Activated CD4-positive, CD25-positive, alpha-beta regulatory T cell treated with anti-CD3 and anti-CD28 coated beads, Interleukin-2, amount 50 U/mL, for 24 hours (primary cell): Measurements from ENCODE around the gene PACSIN2.
"Not testable (repeated sequence)": the region's sequence is repeated elsewhere in the genome, so short reads cannot be mapped to it uniquely, and the experiment has no call there.

Experiments used
- ATAC-seq, 2 donors: fragments of 150-1000 bp; cut with Tn5 transposase; one replicate each; pipeline ENCODE4 v1.10.0; 2021; ENCODE audit warnings: mild to moderate bottlenecking in 1 of 2, moderate library complexity in 1 of 2

The PACSIN2 gene

DNA sequence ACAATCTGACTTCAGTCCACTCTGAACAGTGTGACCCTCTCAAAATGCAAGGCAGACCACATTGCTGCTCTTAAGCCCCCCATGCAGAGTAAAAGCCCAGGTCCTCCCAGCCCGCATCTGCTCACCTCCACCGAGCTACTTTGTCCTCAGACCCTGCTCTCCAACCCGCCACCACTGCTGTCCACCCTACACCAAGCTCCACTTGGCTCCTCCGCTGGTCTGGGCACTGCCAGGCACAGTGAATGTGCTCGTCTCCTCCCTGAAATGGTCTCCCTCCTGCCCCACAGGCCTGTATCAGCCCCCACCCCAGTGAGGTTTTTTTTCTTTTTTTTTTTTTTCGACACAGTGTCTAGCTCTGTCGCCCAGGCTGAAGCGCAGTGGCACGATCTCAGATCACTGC, 90.5 kb downstream of the PACSIN2 start:
- no peak for ATAC-seq

DNA sequence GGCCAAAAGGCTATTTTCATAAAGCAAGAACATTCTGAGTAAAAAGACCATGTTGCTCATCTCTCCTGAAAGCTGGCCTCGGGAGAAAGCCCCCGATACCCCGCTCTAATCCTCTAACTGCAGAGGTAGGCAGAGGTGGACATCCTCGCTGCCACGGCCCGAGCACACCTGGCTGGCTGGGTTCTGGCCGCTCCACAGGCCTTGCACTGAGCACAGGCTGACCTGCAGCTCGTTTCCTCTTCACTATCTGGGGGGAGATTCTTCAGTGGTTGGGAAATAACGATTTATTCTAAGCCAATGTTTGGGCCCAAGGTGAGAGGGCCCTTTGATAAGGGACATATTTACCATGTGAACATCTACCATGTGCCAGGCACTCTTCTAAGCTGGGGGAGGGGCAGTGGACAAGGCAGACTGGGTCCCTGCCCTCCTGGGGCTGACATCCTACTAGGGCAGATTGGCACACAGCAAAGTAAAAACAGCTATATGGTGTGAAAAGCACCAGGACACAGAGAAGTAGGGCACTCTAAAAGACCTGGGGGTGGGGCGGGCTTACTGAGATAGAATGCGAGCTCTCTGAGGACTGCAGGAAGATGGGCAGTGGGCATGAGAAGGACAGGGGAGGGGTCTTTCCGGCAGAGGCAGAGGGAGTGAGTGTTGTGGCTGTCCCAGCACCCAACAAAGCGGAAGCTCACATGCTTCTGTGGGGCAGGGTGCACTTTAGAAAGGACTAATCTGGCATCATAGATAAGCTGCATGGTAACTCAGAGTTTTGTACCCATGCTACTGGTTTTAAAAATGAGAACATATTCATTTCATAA, 92.4 kb downstream of the PACSIN2 start:
- no peak for ATAC-seq

DNA sequence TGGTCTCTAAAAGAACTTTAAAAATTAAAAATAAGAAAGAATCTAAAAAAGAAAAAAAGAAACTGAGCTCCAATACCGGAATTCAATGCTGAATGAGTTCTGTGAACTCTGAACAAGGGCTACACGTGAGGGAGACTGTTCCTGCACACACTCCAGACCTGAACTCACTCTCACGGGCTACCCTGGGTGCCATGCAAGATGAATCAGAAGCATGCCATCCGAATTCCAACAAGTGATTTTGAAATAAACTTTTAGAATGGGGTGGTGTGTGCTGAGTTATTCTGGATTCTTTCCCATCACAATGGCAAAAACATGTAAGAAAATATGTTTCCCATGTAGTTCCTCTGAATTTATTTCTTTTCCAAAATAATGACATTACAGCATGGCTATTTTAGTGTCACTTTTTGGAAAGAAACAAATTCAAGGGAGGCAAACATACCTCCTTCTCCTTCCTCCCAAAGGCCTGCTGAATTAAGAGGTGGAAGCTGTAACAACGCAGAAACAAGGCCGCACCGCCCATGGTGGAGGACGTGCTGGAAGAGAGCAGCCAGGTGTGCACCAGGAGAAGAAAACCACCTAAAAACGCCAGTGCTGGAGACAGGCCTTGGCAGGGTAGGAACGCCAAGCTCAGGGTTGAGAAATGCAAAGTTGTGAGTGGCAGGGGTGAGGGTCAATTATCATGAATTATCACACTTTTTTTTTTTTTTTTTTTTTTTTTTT, 94.7 kb downstream of the PACSIN2 start:
- ATAC-seq: no peak

DNA sequence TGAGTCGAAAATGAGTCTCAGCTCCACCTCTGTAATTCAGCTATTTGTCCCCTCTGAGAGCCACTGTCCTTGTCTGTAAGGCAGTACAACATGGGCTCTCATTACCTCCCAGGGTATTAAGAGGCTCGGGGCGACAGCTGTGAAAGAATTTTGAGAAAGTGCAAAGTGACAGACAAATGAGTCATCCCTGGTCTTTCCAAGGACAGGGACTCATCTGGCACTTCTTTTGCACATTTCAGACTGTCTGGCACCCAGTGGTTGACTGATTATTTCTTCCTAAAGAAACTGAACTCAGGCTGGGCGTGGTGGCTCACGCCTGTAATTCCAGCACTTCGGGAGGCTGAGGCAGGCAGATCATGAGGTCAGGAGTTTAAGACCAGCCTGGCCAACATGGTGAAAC, 95.8 kb downstream of the PACSIN2 start:
- peak; percentile 70 to 85 for ATAC-seq

DNA sequence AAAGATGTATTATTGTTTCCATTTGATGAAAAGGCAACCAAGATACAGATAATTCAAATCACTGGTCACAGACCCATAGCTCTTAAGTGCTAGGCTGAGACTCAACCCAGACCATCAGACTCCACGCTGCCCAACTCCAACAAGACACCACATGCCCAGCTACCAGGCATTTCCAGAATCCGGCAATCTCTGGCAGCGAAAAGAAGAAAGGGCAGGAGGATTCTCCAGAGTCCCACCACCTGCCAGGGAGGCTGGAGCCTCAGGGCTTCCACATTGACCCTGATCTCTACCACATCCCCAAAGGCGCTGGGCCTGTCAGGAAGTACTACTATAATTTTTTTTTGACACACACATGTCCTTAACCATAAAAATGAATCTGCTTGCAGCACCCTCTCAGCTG, 96.4 kb downstream of the PACSIN2 start:
- no peak for ATAC-seq

DNA sequence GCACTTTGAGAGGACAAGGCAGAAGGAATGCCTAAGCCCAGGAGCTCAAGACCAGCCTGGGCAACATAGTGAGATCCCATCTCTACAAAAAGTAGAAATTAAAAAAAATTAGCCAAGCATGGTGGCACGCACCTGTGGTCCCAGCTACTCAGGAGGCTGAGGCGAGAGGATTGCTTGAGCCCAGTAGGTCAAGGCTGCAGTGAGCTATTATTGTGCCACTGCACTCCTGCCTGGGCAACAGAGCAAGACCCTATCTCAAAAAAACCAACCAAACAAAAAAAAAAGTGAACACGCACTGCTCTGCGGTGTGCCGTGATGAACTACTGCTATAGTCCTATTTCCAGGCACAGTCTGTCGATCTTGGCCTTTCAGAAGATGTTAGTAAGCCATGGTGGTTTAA, 97.6 kb downstream of the PACSIN2 start:
- ATAC-seq: not testable (repeated sequence)

DNA sequence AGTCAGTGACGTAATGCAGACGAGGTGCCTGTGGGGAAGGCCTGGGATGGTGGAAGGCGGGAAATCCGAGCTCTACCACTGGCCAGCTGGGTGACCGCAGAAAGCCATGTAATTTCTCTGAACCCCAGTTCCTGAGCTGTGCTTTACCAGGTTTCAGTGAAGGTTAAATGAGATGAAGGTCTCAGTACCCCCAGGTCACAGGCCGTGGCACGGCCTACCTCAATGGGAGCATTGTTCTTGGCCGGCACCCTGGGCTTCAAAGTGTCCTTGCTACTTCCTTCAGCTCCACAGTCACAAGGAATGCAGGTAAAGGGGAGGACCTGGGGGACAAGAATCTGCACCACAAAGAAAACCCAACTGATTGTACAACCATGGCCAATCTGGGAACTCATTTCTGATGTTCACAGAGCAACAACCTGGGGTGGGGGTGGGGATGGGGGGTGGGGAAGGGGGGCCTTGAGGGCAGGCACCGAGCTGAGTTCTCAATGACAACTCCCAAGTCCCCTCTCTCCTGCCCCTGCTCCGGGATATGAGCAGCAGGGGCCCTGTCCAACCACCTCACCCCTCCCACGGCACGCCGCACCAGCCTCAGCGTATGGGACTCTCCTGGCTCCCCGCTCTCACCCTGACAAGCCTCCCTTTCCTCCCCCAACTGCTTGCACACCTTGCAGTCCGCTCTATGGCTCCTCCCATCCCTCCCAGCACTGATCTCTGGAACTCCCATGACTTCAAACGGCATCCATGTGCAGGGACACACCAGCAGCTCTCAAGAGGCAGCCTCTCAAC, 98.8 kb downstream of the PACSIN2 start:
- ATAC-seq: no peak

DNA sequence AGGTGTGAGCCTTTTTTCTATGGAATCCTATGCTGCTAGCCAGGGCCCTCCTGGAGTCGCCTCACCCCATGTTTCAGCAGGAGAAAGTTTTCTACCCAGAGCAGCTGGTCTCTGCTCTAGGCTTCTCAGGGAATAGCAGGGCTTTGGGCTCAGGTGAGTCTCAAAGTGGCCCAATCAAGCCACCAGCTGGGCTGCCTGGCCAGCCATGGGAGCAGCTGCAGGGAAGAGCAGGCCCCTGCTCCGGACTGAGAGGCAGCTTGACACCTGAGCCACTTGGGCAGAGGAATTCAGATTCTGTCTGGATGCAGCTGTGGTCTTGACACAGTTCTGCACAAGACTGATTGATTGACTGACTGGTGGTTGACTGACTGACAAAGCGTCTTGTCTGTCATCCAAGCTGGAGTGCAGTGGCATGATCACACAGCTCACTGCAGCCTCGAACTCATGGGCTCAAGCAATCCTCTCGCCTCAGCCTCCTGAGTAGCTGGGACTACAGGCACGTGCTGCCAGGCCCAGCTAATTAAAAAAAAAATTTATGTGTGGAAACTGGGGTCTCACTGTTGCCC, 100.4 kb downstream of the PACSIN2 start:
- no peak for ATAC-seq

DNA sequence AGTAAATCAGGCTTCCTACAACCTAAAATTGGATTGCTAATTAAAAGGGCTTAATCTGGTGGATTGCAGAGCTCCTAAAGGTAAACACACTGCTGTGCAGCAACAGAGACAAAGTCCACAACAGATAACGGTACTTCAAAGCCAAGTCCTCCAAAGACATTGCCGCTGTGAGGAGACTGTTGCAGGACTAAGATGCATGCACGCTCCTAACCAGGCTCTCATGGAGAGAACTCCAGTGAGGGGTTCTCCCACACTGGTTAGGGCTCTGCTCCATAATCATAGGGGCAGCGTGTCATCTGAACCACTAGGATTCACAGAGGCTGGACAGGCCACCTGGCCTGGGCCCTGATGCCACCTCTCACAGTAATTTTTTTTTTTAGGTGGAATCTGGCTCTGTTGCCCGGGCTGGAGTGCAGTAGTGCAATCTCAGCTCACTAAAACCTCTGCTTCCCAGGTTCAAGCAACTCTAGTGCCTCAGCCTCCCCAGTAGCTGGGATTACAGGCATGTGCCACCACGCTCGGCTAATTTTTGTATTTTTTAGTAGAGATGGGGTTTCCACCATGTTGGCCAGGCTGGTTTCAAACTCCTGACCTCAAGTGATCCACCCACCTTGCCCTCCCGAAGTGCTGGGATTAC, 101.0 kb downstream of the PACSIN2 start:
- no peak for ATAC-seq

DNA sequence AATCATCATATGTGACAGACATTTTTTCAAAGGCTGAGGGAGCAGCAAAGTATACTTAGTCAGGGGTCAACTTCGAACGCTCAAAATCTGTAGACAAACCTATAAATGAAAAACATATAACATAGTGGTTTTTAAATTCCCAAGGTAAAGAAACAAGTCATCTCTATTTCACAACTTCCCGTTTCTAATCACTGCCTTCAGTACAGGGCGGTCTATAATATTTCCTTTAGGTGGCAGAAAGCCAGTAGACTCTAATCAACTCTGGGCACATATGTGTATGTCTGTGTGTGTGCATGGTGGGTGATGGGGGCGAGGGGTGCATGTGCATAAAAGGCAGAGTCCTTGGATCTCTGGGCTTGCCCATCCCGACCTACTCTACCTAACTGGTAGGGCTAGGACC, 102.9 kb downstream of the PACSIN2 start:
- ATAC-seq: no peak

DNA sequence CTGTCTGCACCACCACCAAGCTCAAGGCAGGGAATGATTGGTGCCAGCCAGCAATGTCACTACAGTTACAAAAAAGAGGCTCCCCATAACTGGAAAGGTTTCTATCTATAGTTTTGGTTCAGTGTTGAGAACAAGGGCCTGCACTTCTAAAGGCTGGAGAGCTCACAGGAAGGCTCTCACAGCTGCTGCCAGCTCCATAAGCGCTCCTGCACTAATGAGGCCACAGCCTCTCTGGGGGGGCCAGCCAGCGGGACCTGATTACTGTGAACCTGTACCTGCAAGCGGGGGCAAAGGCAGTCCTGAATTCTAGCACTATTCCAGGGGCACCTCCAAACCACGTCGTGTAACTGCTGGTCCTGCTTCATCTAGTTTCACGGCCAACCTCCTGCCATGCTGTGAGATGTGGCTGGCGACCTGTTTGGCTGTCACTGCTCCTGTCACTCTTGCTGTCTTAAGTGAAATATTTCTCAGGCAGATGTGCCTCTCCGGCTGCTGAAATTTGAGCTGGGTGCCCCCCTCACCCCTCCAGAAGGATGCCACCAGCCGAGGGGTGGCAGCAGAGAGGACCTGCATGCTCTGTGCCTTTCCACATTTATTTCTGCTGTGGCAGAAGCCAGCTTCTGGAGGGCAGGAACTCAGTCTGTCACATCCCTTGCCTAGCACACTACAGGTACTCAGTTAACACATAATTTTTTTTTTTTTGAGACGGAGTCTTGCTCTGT, 104.6 kb downstream of the PACSIN2 start:
- ATAC-seq: no peak

DNA sequence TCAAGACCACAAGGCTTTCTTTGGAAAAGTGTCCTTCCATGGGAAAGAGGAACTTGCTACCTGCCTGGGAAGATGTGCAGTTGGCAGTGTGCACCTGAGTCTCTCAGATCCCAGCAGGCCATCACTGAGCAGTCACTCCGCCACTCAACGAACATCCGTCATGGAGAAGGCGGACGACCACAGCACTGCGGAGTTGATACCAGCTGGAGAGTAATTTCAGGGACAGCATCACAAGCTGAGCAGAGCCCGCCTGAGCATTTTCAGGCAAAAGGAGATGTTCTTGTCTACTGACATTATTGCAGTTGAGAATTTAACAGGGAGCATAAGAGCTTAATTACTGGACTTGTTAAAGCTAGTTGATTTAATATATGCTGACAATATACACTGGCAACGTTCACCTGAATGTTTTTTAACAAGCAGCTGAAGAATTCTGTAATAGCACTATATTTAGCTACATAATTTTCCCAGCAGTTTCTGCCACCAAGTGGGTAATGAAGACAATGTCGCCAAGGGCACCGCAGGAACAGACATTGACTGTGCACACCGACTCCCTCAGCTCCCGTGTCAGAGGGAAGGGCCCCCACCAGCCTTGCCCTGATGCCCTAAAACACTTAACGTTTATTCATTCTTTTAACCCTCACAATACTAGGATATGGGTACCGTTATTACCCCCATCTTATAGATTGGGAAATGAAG, 105.4 kb downstream of the PACSIN2 start:
- ATAC-seq: no peak

DNA sequence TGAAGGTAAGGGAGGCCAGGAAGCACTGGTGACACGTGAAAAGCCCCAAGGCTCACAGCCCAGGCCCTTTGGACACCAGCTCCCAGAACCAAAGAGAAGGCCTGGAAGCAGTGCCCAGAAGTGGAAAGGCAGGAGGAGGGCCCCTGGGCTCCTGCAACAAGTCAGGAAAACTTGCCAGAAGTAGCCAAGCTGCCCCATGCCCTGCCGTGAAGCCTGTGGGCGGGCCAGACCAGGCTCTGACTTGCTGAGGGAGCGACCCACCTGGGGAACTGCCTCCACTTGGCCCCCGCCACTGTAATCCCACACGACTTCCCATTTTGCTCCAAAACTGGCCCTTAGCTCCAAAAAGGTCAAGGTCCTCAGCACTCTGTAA, 106.6 kb downstream of the PACSIN2 start:
- ATAC-seq: no peak

DNA sequence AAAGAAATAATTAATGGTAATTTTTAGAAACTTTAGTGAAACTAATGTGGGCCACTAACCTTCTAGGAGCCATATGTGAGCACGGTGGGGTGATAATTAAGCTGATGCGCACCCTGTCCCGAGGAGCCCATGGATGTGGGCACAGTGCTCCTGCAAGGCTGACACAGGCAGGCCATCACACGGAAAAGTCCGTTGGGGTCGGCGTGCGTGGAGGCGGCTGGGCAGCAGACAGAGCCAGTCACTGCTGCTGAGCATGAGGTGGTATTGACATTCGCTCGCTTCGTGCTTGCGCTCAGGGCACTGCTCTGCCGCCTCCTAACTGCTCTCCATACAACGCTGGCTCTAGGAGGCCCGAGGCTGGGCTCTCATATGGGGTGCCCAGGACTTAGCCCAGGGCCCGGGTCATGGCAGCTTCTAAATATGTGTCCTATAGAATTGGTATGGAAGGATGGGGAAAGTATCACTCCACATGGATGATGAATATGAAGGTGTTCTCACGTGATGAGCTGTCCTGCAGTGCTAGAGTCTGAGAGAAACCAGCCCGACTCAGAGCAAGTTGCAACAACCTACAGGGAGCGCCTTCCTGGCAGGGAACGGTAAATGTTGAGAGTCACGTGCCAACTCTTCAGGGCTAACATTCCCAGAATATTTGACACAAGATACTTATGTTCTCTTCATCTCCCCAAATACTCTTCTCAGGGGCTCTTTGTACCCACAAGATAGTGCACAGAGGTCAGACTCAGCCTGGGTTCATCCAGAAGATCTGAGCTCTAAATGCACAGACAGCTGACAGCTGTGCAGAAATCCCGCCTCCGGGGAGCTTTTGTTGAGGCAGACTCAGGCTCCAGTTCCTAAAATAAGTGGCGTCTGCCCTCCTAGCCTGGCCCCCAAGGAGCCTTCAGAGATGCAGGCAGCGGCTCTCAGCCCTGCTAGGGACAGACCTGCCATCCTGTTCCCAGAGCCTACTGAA, 107.3 kb downstream of the PACSIN2 start:
- ATAC-seq: no peak

DNA sequence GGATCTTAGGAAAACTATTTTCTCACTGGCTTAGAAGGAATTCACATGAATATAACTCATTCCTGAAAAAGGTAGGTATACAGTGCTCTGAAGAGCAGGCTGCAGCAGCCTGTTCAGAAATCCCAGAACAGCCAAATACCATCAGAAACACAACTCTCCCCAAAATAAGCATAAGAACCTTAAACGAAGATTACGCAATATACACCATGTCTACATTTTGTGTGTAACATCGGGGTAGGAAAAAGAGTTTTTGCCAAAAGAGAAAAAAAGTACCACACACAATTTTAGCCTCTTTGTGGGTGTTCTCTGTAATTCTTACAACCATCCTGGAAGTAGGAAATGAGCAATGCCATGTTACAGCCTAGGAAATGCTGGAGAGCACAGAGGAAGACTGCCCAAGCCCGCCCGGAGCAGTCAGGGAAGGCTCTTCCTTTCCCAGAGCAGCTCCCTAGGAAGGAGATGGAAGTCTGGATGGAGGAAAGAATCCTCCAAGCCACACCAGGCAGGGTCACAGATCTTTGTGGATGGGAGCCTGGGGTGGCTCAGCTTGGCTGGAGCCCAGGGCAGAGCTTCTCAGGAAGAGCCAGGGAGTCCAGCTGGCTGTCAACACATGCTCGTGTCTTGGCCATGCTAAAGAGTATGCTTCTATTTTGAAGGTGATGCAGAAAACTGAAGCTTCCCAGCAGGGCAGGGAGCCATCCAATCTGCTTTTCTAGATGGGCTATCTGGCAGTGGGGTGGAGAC, 108.2 kb downstream of the PACSIN2 start:
- no peak for ATAC-seq

DNA sequence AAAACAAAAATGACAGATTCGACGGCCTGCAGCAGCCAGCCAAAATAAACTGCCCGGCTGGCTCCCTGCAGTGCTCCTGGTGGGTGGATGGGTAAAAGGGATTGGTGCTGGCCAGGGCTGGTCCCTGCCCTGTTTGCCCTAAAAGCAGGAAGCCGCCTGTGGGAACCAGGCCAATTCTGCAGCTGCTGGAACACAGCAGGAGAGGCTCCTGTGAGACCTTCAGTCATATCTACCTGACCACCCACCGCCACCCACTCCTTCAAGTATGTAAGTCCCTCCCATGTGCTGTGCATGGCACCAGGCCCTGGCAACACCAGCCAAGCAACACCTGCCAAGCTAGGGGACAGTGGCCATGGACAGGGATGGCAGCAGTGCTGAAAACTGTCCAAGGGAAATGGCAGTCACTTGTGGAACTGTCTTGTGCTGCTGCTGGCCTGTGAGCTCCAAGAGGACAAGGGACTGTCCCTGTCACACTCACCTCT, 109.2 kb downstream of the PACSIN2 start:
- no peak for ATAC-seq

DNA sequence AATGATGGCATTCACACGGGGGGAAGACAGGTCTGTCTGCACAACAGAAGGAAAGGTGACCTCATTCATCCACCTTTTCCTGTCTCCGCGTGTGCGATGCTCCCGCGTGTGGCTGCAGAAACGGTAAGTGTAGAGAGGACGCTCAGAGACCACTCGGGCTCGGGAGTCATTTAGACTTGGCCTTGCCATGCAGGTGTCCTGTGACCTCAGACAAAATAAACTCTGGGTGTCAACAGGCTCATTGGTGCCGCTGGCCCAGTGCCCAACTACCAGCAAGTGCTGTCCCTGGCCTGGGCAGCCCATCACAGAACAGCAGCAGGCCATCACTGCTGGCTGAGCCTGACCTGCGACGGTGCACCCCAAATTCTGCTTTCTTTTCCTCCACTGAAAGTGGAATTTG, 109.7 kb downstream of the PACSIN2 start:
- ATAC-seq: no peak

DNA sequence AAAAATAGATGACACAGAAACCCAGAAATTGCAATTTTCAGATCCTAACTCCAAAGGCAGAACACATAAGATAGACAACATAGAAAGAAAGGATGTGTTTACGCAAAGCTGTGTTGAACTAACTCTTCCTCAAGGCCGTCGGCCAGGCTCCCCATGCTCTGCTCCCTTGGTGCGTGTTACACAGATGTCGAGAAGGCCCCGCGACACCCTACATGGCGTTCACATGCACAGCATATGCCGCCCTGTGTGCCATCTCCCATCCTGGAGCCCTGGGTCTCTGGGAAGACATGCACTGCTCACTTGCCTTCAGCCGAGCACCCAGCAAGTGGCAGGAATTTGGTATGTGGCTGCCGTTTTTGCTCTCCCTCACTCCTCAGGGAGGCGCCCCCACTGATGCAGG, 110.9 kb downstream of the PACSIN2 start:
- ATAC-seq: no peak

DNA sequence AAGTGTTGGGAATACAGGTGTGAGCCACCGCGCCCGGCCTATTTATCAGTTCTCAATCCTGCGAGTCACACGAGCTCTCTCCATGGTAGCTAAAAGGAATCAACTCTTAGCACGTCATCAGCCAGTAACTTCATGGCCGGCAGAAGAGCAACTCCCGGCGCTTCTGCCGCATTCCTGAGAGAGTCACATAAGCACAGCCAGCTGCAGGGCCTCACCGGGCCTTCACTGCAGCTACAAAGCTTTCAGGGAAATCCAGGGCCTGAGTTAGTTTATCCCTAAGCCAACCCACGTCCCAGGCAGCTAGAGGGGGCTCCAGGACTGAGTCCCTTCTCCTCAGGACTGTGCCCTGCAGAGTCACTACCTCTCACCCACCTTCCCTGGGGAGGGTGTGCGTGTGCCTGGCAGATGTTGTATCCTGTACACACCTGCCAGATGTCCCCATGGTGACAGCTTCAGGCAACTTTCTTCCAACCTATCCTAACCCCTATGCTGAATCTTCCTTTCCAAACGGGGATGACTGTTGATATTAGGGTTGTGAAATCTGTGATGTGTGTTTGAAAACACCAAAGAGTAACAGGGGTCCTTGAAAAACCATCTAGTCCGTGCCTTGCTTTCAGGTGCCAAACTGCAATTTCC, 112.0 kb downstream of the PACSIN2 start:
- no peak for ATAC-seq
